SH-SY5Y (cell line): ENCODE results near the gene SOX21.

Source experiments
- GATA2 ChIP-seq: IDR thresholded peaks from 2 replicates; pipeline ENCODE4 v1.6.1; 2011; ENCODE audit warnings: mild to moderate bottlenecking, low read depth, low read length
- GATA3 ChIP-seq: IDR thresholded peaks from 2 replicates; pipeline ENCODE4 v1.6.1; 2011; ENCODE audit warnings: low read depth, mild to moderate bottlenecking, low read length, moderate library complexity

DNA sequence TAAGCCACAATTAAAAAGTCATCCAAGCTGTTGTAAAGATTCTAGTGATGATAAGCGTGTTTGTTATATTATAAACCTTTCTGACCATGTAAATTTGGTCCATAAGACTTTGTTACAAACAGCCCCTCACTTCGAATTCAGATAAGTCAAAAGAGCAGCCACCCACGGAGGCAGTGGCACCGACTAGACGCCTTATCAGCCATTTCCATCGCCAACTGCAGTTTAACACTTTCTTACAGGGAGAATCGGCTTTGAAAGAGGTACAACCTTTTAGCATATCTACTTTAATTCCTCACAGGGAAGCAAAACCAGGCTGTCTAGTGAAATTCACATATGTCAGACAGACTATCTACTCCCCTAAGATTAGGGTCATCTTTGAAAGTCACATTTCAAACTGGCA is 47.5 kb downstream of the SOX21 start:
- TF ChIP-seq GATA2 (peak; percentile 65), GATA3 (no peak; the same call in 1 of the 2 replicates)
